SU-DHL-6 (cell line): ENCODE data around the gene SALL1.

ENCODE experiments used
- H2AFZ ChIP-seq: fragments of 200-600 bp; sonication (generic); 2 replicates; pipeline ENCODE4 v1.6.1; 2014; ENCODE audit warnings: low read depth, mild to moderate bottlenecking, moderate library complexity, mixed read lengths, antibody characterized with exemption, low read length; ENCODE audit not compliant: severe bottlenecking
- H3F3A ChIP-seq: fragments of 200-600 bp; shearing (Covaris generic); 2 replicates; pipeline ENCODE4 v1.6.0; 2016; ENCODE audit warnings: antibody characterized with exemption, mild to moderate bottlenecking; ENCODE audit not compliant: insufficient read depth
- H3K27ac ChIP-seq: fragments of 200-600 bp; sonication (generic); 2 replicates; pipeline ENCODE4 v1.5.1; 2016; ENCODE audit warnings: low read depth, mild to moderate bottlenecking, low read length, moderate library complexity, mixed read lengths
- H3K27me3 ChIP-seq: fragments of 200-600 bp; sonication (generic), shearing (Covaris generic); 2 replicates; pipeline ENCODE4 v1.6.0; 2014; ENCODE audit warnings: mild to moderate bottlenecking, low read length
- H3K36me3 ChIP-seq: fragments of 200-600 bp; sonication (generic); 2 replicates; pipeline ENCODE4 v1.6.1; 2014; ENCODE audit warnings: mild to moderate bottlenecking, low read length, mixed read lengths
- H3K4me2 ChIP-seq: fragments of 300-600, 200-600 bp; shearing (Covaris generic), sonication (generic); 2 replicates; pipeline ENCODE4 v1.6.0; 2014; ENCODE audit warnings: low read length, low read depth, mild to moderate bottlenecking; ENCODE audit not compliant: poor library complexity, severe bottlenecking
- H3K4me3 ChIP-seq: fragments of 200-600 bp; sonication (generic); 2 replicates; pipeline ENCODE4 v1.5.1; 2014; ENCODE audit warnings: antibody characterized with exemption, low read length, mild to moderate bottlenecking, mixed read lengths; ENCODE audit not compliant: insufficient read depth, poor library complexity, severe bottlenecking
- H3K79me2 ChIP-seq: fragments of 200-600 bp; sonication (generic); 2 replicates; pipeline ENCODE4 v1.6.1; 2014; ENCODE audit warnings: mild to moderate bottlenecking, low read length, moderate library complexity; ENCODE audit not compliant: insufficient read depth
- H3K9ac ChIP-seq: fragments of 200-600 bp; sonication (generic); 2 replicates; pipeline ENCODE4 v1.7.0; 2014; ENCODE audit warnings: mild to moderate bottlenecking, low read length
- H3K9me2 ChIP-seq: fragments of 200-600 bp; sonication (generic); replicated peaks from 2 replicates; pipeline ENCODE4 v1.6.1; 2014; ENCODE audit warnings: low read length; ENCODE audit not compliant: insufficient read depth
- H3K9me3 ChIP-seq: fragments of 200-600 bp; sonication (generic); 2 replicates; pipeline ENCODE4 v1.6.1; 2014; ENCODE audit warnings: low read length, mixed read lengths; ENCODE audit not compliant: insufficient read depth
- H4K20me1 ChIP-seq: fragments of 200-600 bp; sonication (generic); 2 replicates; pipeline ENCODE4 v1.6.1; 2014; ENCODE audit warnings: low read depth, mild to moderate bottlenecking, antibody characterized with exemption, low read length, moderate library complexity, mixed read lengths
- CTCF ChIP-seq: fragments of 200-600 bp; sonication (generic); IDR thresholded peaks from one replicate; pipeline ENCODE4 v1.5.1; 2017; ENCODE audit warnings: antibody characterized with exemption, mild to moderate bottlenecking, low read length, moderate library complexity; ENCODE audit not compliant: insufficient read depth, poor library complexity, severe bottlenecking
- EZH2phosphoT487 ChIP-seq: fragments of 200-600 bp; sonication (generic), shearing (Covaris generic); conservative IDR thresholded peaks from 2 replicates; pipeline ENCODE4 v1.6.1; 2018; ENCODE audit warnings: mild to moderate bottlenecking, antibody characterized with exemption, low read length, moderate library complexity, mixed read lengths

SALL1 gene

GRCh38 chr16:51107742-51108141, 43.3 kb downstream of the SALL1 start:
- H4K20me1 ChIP-seq = no peaks in the 10 kb centered on the region
- H3F3A ChIP-seq = no peaks in the 10 kb centered on the region
- H2AFZ ChIP-seq = no peak overlapping the region
- H3K4me3 ChIP-seq = no peak overlapping the region
- H3K36me3 ChIP-seq = no peaks in the 10 kb centered on the region
- no peak overlapping the region for H3K4me2 ChIP-seq
- TF ChIP-seq CTCF (no peak), EZH2phosphoT487 (no peak)
- H3K9me3 ChIP-seq = no peaks in the 10 kb centered on the region
- H3K79me2 ChIP-seq = no peaks in the 10 kb centered on the region
- no peaks in the 10 kb centered on the region for H3K9me2 ChIP-seq
- H3K27me3 ChIP-seq = no peaks in the 10 kb centered on the region
- no peak overlapping the region for H3K9ac ChIP-seq
- no peak overlapping the region for H3K27ac ChIP-seq

GRCh38 chr16:51106535-51106934, 44.5 kb downstream of the SALL1 start:
- H3K79me2 ChIP-seq = no peaks in the 10 kb centered on the region
- no peak overlapping the region for H3K4me2 ChIP-seq
- H3K9ac ChIP-seq = no peak overlapping the region
- no peaks in the 10 kb centered on the region for H3K36me3 ChIP-seq
- H3F3A ChIP-seq = no peaks in the 10 kb centered on the region
- H3K27ac ChIP-seq = no peak overlapping the region
- H3K27me3 ChIP-seq = no peaks in the 10 kb centered on the region
- no peak overlapping the region for H2AFZ ChIP-seq
- TF ChIP-seq EZH2phosphoT487 = no peak
- TF ChIP-seq CTCF = no peak
- H3K4me3 ChIP-seq = no peak overlapping the region
- no peaks in the 10 kb centered on the region for H3K9me2 ChIP-seq
- H4K20me1 ChIP-seq = no peaks in the 10 kb centered on the region
- no peaks in the 10 kb centered on the region for H3K9me3 ChIP-seq

GRCh38 chr16:51103590-51103989, 47.5 kb downstream of the SALL1 start:
- H3K9me3 ChIP-seq = no peaks in the 10 kb centered on the region
- H3K4me2 ChIP-seq = no peak overlapping the region
- H3F3A ChIP-seq = no peaks in the 10 kb centered on the region
- H3K36me3 ChIP-seq = no peaks in the 10 kb centered on the region
- no peaks in the 10 kb centered on the region for H4K20me1 ChIP-seq
- TF ChIP-seq CTCF (no peak), EZH2phosphoT487 (no peak)
- no peaks in the 10 kb centered on the region for H3K79me2 ChIP-seq
- H3K27me3 ChIP-seq = no peaks in the 10 kb centered on the region
- H3K9me2 ChIP-seq = no peaks in the 10 kb centered on the region
- no peak overlapping the region for H2AFZ ChIP-seq
- no peak overlapping the region for H3K27ac ChIP-seq
- no peak overlapping the region for H3K4me3 ChIP-seq
- no peak overlapping the region for H3K9ac ChIP-seq
